Stimulated activated memory B cell treated with anti-CD40 and anti-IgM and Interleukin-4, amounts not matched to agents 10 μg/mL and 1 μg/mL and 100 μg/mL, for 72 hours (primary cell): Measurements from ENCODE around the gene EXOC3.

Experiments
- ATAC-seq: fragments of 150-1000 bp; cut with Tn5 transposase; 2 replicates; pipeline ENCODE4 v1.10.0; 2021
- H3K27ac Mint-ChIP-seq: one replicate; pipeline ENCODE4 v1.8.0; 2022; ENCODE audit warnings: mild to moderate bottlenecking, mixed read lengths
- H3K27me3 Mint-ChIP-seq: one replicate; pipeline ENCODE4 v1.8.0; 2022; ENCODE audit warnings: mixed read lengths
- H3K36me3 Mint-ChIP-seq: one replicate; pipeline ENCODE4 v1.8.0; 2022; ENCODE audit warnings: mixed read lengths
- H3K4me1 Mint-ChIP-seq: one replicate; pipeline ENCODE4 v1.8.0; 2022; ENCODE audit warnings: mixed read lengths
- H3K4me3 Mint-ChIP-seq: one replicate; pipeline ENCODE4 v1.8.0; 2022; ENCODE audit warnings: mild to moderate bottlenecking, moderate library complexity, mixed read lengths
- H3K9me3 Mint-ChIP-seq: one replicate; pipeline ENCODE4 v1.8.0; 2022; ENCODE audit warnings: mixed read lengths

The EXOC3 gene

DNA sequence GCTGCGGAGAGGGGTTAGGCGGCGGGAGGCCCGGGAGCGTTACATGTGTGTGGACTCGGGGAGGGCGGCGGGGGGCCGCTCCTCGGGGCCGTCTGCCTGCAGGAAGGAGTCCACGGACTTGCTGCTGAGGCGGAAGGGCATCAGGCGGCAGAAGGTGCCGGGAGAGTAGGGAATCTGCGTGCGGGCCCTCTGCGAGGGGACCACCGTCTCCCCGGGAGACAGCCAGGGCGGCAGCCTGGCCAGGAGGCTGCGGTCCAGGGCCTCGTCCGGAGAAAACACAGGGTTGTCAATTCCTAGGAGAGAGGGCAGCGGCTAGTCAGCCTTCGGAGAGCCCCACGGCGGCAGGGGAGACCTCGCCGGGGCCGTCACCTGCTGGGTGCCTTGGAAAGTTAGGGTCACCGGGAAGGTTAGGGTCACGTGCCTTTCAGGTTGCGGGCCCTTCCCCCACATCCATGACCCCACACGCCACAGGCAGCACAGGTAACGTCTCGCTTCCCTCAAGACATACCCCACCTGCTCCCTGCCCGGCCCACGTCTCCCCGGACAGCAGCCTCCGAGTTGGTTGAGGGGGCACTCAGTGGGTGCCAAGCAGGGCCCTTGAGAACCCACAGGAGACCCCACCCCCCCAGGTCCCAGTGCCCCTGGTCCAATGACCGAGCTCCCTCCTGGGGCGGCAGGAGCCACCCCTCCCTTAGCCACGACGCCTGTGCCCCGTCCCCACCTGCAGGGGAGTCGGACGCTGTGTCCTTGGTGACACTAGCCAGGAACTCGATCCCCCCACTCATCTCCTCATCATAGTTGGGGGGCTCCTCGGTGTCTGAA is 32.1 kb downstream of the EXOC3 start:
- no peak for ATAC-seq
- Mint-ChIP-seq H3K36me3 (peaks cover 64% of the 10 kb centered on the region), H3K4me1 (peaks cover 54% of the 10 kb centered on the region), H3K27me3 (peaks cover 66% of the 10 kb centered on the region), H3K9me3 (no peaks in the 10 kb centered on the region), H3K27ac (peak overlapping the region; percentile 57), H3K4me3 (peak overlapping the region; percentile 85)

DNA sequence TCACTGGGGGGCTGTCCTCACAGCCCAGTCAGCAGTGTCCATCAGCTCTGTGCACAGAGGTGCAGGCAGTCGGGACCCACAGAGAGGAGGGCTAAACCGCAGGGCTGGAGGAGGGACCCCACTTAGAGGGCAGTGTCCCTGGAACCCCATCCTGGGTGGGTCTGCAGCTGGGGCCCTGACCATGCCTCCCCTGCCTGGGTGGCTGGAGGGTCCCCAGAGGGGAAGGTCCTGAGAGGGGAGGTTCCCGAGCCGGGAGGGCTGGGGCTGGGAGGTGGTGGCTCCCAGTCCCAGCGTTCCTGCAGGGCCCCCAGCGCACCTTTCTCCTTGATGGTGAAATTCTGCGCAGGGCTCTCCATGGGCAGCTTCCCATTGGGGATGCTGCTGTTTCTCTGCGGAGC is 32.7 kb downstream of the EXOC3 start:
- no peaks in the 10 kb centered on the region for H3K9me3 Mint-ChIP-seq
- H3K27me3 Mint-ChIP-seq: peaks cover 73% of the 10 kb centered on the region
- H3K27ac Mint-ChIP-seq: no peak overlapping the region
- no peak for ATAC-seq
- H3K4me3 Mint-ChIP-seq: peak overlapping the region; percentile 85
- peaks cover 49% of the 10 kb centered on the region for H3K4me1 Mint-ChIP-seq
- H3K36me3 Mint-ChIP-seq: peaks cover 60% of the 10 kb centered on the region

DNA sequence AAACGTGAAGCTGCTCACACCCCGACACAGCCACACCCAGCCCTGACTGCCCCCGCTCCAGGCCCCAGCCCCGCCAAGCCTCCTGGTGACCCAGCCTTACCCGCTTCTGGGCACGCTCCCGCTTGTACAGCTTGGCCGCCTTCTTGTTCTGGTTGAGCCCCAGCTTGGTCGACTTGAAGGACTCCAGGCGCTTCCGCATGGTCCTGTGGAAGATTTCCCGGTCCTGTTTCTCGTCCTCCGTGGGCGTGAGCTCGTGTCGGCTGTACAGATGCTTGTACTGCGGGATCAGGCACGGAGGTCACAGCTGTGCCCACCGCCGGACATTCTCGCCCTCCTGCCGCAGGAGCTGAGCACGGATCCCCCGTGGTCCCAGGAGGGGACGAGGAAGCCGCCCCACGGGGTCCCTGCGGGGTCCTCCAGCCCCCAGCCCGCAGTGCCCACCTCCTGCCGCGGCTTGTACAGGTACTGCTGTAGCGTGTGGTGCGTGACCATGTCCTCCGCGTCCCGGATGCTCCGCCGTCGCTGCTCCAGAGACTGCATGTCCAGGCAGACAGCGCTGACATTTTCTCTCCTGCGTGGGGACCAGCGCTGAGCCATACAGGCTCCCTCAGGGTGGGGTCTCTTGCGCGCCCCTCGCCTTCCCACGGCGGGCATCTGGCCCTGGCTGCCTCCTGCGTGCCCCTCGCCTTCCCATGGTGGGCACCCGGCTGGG is 33.3 kb downstream of the EXOC3 start:
- Mint-ChIP-seq H3K27me3 (peaks cover 77% of the 10 kb centered on the region), H3K4me3 (peak overlapping the region; percentile 52), H3K36me3 (peaks cover 54% of the 10 kb centered on the region), H3K9me3 (no peaks in the 10 kb centered on the region), H3K27ac (no peak overlapping the region), H3K4me1 (peaks cover 43% of the 10 kb centered on the region)
- no peak for ATAC-seq

DNA sequence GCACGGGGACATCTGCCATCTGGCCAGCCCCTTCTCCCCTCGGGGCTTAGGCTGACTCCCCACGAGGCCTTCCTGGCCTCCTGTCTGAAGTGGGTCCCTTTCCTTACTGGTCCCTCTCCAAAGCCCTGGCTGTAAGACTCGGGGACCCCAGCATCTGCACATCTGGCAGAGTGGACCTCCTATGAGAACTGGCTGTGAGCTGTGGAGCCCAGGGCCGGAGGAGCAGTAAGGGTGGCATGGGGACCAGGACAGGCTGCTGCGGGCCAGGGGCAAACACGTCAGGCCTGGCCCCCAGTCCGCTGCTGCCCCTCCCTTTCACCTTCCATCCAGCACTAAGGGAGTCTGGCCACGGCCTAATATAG is 33.8 kb downstream of the EXOC3 start:
- Mint-ChIP-seq H3K36me3 (peaks cover 49% of the 10 kb centered on the region), H3K27ac (no peak overlapping the region), H3K9me3 (no peaks in the 10 kb centered on the region), H3K4me3 (peak overlapping the region; percentile 31), H3K4me1 (peaks cover 38% of the 10 kb centered on the region), H3K27me3 (peaks cover 82% of the 10 kb centered on the region)
- ATAC-seq: no peak

DNA sequence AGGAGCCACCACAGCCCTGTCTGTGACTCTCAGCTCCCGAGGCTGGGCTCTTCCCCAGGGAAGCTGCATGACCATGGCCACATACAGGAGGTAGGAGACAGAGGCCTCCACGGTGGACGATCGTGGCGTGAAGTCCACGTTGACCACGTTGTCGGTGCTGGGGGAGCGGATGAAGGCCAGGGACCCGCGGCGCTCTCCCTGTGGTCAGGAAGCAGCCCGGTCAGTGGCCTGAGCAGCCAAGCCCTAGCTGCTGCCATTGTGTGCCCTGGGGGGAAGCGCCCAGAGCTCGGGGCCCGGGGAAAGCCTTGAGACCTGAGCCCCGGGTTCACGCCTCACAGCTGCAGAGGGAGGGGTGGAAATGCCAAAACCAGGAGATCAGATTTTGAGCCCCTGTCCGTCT is 34.3 kb downstream of the EXOC3 start:
- no peak overlapping the region for H3K27ac Mint-ChIP-seq
- H3K4me1 Mint-ChIP-seq: peaks cover 33% of the 10 kb centered on the region
- ATAC-seq: no peak
- H3K36me3 Mint-ChIP-seq: peaks cover 46% of the 10 kb centered on the region
- H3K9me3 Mint-ChIP-seq: no peaks in the 10 kb centered on the region
- peak overlapping the region; percentile 11 for H3K4me3 Mint-ChIP-seq
- H3K27me3 Mint-ChIP-seq: peaks cover 87% of the 10 kb centered on the region

DNA sequence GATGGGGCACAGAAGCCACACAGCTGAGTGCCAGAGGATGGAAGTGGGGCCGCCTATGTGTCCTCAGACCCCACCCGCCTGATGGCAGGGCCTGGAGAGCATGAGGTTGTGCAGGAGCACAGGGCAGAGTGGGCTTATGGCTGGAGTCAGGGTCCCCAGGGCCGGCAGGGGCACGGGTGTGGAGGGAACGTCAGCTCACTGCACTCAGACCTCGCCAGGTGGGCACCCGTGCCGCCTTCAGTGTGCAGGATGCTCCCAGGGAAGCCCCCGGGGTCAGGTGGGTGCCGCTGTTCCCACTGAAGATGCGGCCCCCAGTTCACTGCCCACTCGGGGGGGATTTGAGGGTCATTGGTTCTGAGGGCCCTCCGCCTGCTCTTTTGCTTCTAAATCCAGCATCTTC is 34.9 kb downstream of the EXOC3 start:
- no peak for ATAC-seq
- Mint-ChIP-seq H3K27me3 (peaks cover 93% of the 10 kb centered on the region), H3K4me3 (no peak overlapping the region), H3K36me3 (peaks cover 46% of the 10 kb centered on the region), H3K9me3 (no peaks in the 10 kb centered on the region), H3K4me1 (peaks cover 33% of the 10 kb centered on the region), H3K27ac (no peak overlapping the region)

DNA sequence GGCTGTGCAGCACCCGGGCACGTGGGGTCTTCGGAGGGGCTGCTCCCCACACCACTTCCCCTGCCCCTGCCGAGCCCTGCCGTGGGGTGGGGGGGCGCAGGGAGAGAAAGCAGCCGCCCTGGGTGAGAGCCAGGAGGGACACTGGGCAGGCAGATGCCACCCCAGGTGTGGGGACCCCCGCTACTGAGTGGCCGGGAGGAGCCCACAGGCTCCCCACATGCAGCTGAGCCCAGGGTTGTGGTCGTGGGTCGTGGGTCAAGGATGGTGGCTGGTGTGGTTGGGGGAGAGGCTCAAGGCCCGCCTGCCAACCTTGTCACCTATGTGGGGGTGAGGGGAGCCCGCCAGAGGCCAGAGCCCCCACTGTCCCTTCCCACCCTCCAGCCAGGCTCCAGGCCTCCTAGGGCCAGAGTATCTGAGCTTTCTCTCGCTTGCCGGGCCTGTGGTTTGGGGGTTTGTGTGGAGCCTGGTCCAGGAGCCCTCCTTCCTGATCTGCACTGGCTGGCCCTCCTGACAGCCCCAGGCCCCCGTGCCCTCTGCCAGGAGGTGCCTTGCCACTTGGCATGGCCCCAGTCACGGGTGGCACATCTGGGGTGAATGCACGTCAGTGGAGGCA is 35.5 kb downstream of the EXOC3 start:
- H3K27ac Mint-ChIP-seq: no peak overlapping the region
- ATAC-seq: no peak
- H3K36me3 Mint-ChIP-seq: peaks cover 46% of the 10 kb centered on the region
- peaks cover 99% of the 10 kb centered on the region for H3K27me3 Mint-ChIP-seq
- H3K4me1 Mint-ChIP-seq: peaks cover 33% of the 10 kb centered on the region
- no peaks in the 10 kb centered on the region for H3K9me3 Mint-ChIP-seq
- H3K4me3 Mint-ChIP-seq: no peak overlapping the region

DNA sequence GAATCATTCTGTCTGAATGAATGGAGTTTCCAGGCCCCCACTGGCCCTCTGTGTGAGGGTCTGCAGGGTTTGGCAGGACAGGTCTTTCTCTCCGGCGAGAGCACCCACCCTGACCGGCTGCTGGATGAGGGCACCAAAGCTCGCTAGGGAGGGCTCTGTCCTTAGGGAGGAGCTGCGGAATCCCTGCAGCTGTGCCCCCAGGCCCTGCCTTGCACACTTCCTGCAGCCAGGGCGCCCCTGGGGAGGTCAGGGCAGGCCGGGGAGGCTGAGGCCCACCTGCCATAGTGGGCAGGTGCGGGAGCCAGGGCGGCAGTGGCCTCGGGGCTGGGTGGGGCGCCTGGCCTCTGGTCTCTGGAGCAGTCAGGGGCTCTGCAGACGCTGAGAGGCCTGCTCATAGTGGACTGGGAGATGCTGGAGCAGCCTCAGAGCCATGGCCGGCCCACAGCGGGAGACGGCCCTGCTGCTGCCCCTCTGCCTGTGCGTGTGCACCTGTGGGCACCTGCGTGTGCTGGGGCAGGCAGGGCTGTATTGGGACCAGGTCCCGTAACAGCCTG is 36.1 kb downstream of the EXOC3 start:
- Mint-ChIP-seq H3K36me3 (peaks cover 41% of the 10 kb centered on the region), H3K4me3 (no peak overlapping the region), H3K27me3 (peaks cover 97% of the 10 kb centered on the region), H3K9me3 (no peaks in the 10 kb centered on the region), H3K4me1 (peaks cover 28% of the 10 kb centered on the region), H3K27ac (no peak overlapping the region)
- ATAC-seq: no peak

DNA sequence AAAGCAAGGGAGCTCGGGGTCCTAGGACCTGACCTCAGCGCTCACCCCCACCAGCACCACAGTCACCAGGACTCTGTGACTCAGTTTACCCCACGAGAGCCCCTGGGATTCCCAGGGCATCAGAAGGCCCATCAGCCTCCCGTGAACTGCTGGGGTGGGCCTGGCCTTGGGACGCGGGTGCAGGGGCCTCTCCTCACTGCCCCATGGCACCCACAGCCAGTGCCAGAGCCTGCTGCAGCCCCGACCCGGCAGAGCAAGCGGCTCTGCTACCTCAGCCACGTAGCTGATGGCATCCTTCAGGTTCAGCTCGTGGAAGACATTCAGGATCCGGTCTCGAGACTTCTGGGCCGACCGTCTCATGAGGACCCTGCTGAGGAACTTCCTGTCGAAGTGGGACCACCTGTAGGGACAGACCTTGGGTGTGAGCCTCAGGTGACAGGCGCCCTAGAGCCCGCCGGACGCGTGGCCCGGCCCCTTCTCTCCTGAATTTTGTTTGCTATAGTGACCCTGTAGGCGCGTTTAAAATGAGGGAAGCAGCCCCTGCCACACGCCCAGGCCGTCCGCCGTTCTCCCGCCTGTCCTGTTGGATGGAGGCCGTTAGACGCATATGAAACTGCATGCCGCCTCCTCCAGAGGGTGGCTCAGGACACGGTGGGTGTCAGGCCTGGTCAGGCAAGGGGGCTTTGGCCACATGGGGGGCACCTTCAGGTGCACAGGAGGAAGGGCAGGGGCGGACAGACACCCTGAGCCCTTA is 36.8 kb downstream of the EXOC3 start:
- Mint-ChIP-seq H3K9me3 (no peaks in the 10 kb centered on the region), H3K27ac (no peak overlapping the region), H3K27me3 (peaks cover 94% of the 10 kb centered on the region), H3K4me3 (no peak overlapping the region), H3K36me3 (peaks cover 38% of the 10 kb centered on the region), H3K4me1 (peaks cover 23% of the 10 kb centered on the region)
- ATAC-seq: no peak

DNA sequence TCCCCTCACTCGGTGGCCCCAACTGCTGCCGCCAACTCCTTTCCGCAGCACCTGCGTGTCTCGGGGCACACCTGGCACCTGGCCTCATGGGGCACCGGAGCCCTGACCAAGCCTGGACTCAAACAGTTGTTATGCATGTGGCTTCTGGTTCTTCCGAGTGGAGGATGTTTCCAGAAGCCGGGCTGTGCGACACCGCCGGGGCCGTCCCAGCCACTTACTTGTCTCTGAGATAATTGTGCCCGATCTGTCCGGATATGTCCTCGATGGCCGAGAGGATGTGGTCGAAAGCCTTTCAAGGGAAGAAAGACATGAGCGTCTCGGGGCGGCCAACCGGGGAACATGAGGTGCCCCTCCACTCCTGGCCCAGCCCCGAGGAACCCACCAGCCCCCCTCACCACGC is 38.4 kb downstream of the EXOC3 start:
- no peak for ATAC-seq
- H3K27ac Mint-ChIP-seq: no peak overlapping the region

DNA sequence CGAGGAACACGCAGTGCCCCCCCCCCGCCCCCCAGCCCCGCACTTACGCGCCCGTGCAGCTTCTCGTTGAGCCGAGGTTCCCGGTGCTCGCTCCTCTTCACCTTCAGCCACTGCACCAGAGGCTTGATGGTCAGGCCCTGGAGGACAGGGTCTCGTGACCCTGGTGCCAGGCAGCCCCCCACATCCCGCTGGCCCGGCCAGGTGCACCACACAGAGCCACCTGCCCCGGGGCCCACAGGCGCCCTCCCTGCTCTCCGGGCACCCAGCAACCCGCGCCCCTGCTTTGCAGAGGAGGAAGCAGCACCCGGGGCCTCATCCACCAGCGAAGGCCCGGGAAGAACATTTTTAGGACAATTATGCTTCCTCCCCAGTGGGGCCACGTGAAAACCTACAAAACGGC is 39.0 kb downstream of the EXOC3 start:
- ATAC-seq: no peak
- Mint-ChIP-seq H3K4me1 (peaks cover 17% of the 10 kb centered on the region), H3K4me3 (no peak overlapping the region), H3K27me3 (peaks cover 91% of the 10 kb centered on the region), H3K36me3 (peaks cover 16% of the 10 kb centered on the region), H3K27ac (no peak overlapping the region), H3K9me3 (no peaks in the 10 kb centered on the region)

More for the DNA sequence above, 38.4 kb downstream of the EXOC3 start:
- Mint-ChIP-seq H3K4me1 (peaks cover 23% of the 10 kb centered on the region), H3K4me3 (no peak overlapping the region), H3K36me3 (peaks cover 22% of the 10 kb centered on the region), H3K27me3 (peaks cover 94% of the 10 kb centered on the region), H3K9me3 (no peaks in the 10 kb centered on the region)

DNA sequence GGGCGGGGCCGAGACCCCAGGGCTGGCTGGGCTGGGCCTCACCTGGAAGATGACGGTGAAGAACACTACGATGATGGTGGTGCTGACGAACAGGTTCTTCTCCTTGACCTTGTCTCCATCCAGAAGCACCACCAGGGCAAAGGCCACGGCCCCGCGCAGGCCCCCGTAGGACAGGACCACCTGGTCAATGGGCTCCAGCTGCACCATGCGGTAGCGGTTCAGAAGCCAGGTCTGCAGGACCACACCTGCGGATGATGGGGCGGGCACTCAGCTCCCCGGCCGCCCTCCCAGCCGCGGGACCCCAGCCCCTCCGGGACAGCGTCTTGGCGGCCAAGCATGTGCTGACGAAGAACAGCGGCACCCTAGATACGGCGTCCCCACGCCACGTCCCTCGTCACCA is 39.5 kb downstream of the EXOC3 start:
- Mint-ChIP-seq H3K27ac (no peak overlapping the region), H3K36me3 (peaks cover 11% of the 10 kb centered on the region), H3K4me3 (no peak overlapping the region), H3K4me1 (peaks cover 12% of the 10 kb centered on the region), H3K9me3 (no peaks in the 10 kb centered on the region), H3K27me3 (peaks cover 88% of the 10 kb centered on the region)
- no peak for ATAC-seq

DNA sequence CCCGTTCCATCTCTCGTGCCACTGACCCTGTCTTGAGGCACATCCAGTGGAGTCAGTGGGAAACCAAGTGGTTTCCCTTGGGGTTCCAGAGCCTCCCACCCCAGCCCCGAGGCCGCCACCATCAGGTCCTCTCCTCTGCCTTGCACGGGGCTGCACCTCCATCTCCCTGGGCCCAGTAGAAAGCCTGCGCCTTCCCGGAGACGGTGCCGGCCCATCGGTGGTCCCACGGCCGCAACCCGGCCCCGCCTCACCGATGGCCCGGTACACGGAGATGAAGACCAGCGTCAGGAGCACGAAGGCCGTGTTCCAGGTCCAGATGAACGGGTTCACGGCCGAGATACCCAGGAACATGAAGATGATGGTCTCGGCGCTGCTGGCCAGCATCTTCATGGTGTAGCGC is 40.0 kb downstream of the EXOC3 start:
- H3K4me1 Mint-ChIP-seq: peaks cover 12% of the 10 kb centered on the region
- no peaks in the 10 kb centered on the region for H3K9me3 Mint-ChIP-seq
- H3K27ac Mint-ChIP-seq: no peak overlapping the region
- H3K4me3 Mint-ChIP-seq: no peak overlapping the region
- no peak for ATAC-seq
- H3K36me3 Mint-ChIP-seq: peaks cover 6% of the 10 kb centered on the region
- H3K27me3 Mint-ChIP-seq: peaks cover 88% of the 10 kb centered on the region

DNA sequence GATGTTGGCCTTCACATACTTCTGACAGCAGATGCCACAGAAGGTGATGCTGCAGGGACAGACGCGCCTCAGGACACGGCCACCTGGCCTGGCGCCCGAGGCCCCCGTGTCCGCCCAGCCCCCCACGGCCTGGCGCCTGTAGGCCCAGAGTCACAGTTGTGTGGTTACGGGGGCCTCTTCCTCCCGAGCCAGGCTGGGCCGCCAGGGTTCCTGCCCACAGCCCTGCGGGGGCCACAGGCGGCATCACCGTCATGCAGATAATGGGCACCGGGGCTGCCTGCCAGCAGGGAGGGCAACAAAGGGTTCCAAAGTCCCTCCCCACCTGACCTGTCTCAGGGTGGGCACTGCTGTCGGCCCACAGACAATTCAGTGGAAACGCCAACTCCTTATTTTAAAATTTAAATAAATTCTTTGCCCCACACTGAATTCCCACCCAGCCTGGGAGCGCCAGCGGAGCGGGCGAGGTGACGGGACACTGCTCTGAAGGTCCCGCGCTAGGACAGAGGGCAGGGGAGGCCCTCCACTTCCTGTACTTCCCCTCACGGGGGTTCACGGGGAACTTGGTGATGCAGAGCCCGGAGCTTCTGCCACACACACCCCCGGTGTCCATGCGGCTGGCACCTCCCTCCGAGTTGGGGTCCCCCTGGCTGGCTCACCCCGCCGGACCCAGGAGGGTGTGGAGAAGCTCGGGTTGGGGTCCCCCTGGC is 40.6 kb downstream of the EXOC3 start:
- no peaks in the 10 kb centered on the region for H3K9me3 Mint-ChIP-seq
- no peak overlapping the region for H3K27ac Mint-ChIP-seq
- H3K4me3 Mint-ChIP-seq: no peak overlapping the region
- H3K36me3 Mint-ChIP-seq: peaks cover 6% of the 10 kb centered on the region
- H3K4me1 Mint-ChIP-seq: peaks cover 12% of the 10 kb centered on the region
- H3K27me3 Mint-ChIP-seq: peaks cover 88% of the 10 kb centered on the region
- no peak for ATAC-seq
